ENCODE data around the gene LMBR1. TPM values are rescaled to one million over a fixed set of nuclear protein-coding genes. Genes with fewer than 3 reads are reported as not detected.

Gene LMBR1
- total and polyA plus RNA-seq, 2 of the 13 experiments (the other 11 are each of a cell fraction or from before 2014, with no cell fraction given), result 20.9 to 39.6 TPM

GRCh38 chr7:156650042-156650441, 242.9 kb downstream of the LMBR1 start (continued):
- TF ChIP-seq STAT6 (CRISPR knock-in tag; IDR thresholded peaks at IDR 0.05; ENCODE audit: borderline replicate concordance) (no peak), ZNF83 (CRISPR knock-in tag; IDR thresholded peaks at IDR 0.05; ENCODE audit: borderline replicate concordance) (no peak), SSRP1 (CRISPR knock-in tag; IDR thresholded peaks at IDR 0.05) (no peak), HOXA3 (CRISPR knock-in tag; IDR thresholded peaks at IDR 0.05) (0 out of 2 replicates have a peak, but pooled peaks have one; percentile 15), KLF12 (CRISPR knock-in tag; IDR thresholded peaks at IDR 0.05; ENCODE audit: borderline replicate concordance) (no peak), ATF2 (CRISPR knock-in tag; IDR thresholded peaks at IDR 0.05) (no peak), TFAP4 (IDR thresholded peaks at IDR 0.05; ENCODE audit: borderline replicate concordance, low read depth) (no peak), THAP11 (CRISPR knock-in tag; IDR thresholded peaks at IDR 0.05) (no peak), MTERF4 (CRISPR knock-in tag; IDR thresholded peaks at IDR 0.05) (no peak), ZNF766 (CRISPR knock-in tag; IDR thresholded peaks at IDR 0.05; ENCODE audit: borderline replicate concordance) (no peak), TRIM24 (CRISPR knock-in tag; IDR thresholded peaks at IDR 0.05) (no peak), ZNF563 (CRISPR knock-in tag; IDR thresholded peaks at IDR 0.05) (no peak), PRDM4 (CRISPR knock-in tag; IDR thresholded peaks at IDR 0.05; ENCODE audit: borderline replicate concordance) (no peak), ZNF329 (CRISPR knock-in tag; IDR thresholded peaks at IDR 0.05; ENCODE audit: low read depth) (no peak), ZNF570 (CRISPR knock-in tag; IDR thresholded peaks at IDR 0.05; ENCODE audit: borderline replicate concordance) (no peak)

All from HepG2 (cell line).